ENCODE results near the gene CTDSPL.

The CTDSPL gene

DNA sequence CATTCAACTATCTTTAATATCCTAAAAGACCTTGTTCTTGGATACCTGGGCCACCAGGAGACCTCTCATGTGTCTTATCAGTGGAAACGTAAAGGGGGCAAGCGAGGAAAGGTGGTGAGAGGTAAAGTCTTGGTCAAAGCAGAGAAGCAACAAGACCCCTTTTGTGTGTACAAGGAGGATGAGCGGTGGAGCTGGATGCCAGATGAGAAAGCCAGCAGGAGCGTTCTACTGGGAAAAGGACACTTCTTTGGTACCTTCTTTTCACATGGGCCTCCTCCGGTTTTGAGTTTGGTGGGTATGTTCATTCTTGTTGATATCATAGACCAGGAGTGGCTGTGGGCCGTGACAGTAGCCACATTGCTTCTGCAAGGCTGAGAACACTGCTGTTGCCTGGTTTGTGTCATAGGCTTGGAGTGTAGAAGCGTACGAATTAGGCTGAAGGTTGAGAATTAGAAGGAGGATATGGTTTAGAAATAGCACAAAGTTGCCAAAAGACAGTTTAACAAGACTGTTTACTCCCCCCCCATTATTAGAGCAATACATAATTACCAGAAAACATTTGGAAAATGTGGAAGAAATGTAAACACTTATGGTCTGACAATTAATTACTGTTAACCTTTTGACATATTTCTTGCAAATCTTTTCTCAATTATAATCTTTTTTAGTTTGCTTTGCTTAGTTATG lies 82.1 kb downstream of the CTDSPL start:
- no peak for DNase-seq (ENCODE audit: low spot score)

DNA sequence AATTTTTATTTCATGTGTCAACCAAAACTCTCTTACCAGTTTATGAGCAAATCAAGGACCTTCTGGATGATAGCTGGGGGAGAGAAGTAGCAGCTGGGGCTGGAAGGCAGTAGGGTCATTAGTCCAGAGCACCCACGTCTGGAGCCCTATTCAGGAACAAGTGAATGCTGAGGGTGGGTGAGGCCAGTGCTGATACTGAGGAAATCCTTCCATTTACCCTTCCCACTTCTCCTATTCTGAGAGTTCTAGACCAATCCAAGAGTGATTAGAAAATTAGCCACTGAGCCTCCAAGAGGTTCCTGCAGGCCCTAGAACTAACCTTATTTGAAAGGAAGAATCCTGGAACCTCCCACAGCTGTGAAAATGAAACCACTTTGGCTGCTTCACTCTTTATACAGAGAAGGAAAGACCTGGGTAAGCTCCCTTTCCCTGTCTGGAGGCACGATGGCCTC lies 82.7 kb downstream of the CTDSPL start:
- no peak for DNase-seq (ENCODE audit: low spot score)

DNA sequence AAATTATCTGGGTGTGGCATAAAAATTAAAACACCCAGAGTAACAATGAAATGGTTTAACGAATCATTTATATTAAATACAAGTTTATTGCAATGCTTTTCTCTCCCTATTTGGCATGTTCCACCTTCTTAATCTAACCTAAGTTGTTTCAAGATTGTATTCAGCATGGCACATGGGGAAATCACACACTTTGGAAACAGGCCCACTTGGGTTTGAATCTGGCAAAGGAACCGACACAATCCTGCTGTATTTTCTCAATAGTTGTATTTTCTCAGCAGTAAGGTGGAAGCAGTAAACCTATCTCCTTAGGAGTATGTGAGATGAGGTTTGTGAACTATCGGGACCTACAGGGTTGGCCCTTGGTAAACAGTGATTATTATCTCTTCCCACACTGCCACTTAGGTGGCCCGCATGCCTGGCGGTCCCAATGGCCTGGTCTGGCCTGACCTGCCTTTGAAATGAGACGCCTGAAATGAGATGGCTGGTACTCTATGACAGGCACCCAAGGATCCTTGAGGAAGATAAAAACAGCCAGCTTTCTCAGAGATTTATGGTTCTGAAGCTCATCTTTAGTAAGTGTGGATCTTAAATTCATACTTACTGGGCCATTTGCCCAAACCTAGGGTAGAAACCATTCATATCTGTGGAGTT lies 83.6 kb downstream of the CTDSPL start:
- no peak for DNase-seq (ENCODE audit: low spot score)

- DNase-seq (ENCODE audit: low spot score): peak; percentile 31
Observed at GRCh38 chr3:37945807-37946530, 84.3 kb downstream of the CTDSPL start.

DNA sequence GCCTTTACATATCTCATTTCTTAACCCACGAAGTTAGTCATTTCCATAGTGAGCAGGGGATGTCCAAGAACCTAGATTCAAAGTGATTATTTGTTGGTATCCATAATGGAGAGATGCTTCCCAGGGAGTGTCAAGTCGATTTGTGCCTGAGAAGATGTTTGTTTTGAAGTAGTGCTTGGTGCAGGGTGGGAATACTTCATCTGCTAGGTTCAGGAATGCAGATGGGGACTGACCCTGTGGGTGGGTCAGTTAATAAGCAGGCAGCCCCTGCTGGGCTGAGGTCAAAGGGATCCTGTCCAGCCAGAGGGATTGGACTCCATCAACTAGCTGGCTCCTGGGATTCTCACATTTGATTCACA lies 84.8 kb downstream of the CTDSPL start:
- no peak for DNase-seq (ENCODE audit: low spot score)

GRCh38 chr3:37949866-37950265 lies 88.2 kb downstream of the CTDSPL start:
- DNase-seq (ENCODE audit: low spot score): no peak

DNA sequence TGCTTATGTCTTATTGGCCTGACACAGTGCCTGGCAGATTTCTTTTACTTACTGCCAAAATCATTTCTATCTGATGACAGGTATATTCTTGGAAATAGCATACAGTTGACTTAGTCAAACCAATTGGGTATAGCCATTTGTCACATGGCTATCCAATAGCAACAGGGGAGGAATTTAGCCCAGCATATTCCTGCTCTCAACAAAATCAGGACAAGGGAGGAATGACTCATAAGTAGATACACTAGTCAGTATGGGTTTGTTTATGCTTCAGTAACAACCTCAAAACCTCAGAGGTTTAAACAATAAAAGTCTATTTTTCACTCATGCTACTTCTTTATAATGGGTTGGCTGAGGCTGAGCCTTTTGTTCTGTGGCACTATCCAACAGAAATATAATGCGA lies 90.9 kb downstream of the CTDSPL start:
- DNase-seq (ENCODE audit: low spot score): no peak

DNA sequence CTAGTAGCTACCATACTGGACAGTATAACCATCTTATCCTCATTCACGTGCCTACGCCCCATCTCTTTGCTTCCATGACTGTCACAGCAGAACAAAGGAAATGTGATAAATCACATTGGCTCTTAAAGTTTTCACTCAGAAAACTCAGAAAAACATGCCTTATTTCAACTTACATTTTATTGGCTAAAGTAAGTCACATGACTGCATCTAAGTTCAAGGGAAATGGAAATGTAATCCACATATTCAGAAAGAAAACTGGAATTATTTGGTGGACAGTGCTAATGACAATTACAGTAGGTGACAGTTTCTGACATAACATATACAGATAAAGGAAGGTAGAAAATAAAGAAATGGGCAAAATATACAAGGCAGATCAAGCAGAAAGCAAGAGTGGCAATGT lies 91.5 kb downstream of the CTDSPL start:
- no peak for DNase-seq (ENCODE audit: low spot score)

- no peak for DNase-seq (ENCODE audit: low spot score)
Observed at GRCh38 chr3:37953707-37954394, 92.2 kb downstream of the CTDSPL start.

DNA sequence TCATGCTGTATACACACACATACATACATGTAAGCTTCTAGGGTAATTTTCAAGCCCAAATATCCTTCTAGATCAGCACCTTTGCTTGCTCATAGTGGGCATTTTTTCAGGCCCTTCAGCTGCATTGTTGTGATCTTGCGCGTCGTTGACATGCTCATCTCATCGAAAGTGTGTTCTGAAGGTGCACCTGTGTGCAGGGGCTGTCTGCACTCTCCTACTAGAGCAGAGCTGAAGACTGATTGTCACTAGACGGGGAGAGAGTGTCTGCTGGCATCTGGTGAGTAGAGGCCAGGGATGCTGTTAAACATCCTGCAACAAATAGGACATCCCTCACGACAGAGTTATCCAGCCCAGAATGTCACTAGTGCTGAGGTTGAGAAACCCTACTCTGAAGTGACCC lies 93.2 kb downstream of the CTDSPL start:
- DNase-seq (ENCODE audit: low spot score): no peak

DNA sequence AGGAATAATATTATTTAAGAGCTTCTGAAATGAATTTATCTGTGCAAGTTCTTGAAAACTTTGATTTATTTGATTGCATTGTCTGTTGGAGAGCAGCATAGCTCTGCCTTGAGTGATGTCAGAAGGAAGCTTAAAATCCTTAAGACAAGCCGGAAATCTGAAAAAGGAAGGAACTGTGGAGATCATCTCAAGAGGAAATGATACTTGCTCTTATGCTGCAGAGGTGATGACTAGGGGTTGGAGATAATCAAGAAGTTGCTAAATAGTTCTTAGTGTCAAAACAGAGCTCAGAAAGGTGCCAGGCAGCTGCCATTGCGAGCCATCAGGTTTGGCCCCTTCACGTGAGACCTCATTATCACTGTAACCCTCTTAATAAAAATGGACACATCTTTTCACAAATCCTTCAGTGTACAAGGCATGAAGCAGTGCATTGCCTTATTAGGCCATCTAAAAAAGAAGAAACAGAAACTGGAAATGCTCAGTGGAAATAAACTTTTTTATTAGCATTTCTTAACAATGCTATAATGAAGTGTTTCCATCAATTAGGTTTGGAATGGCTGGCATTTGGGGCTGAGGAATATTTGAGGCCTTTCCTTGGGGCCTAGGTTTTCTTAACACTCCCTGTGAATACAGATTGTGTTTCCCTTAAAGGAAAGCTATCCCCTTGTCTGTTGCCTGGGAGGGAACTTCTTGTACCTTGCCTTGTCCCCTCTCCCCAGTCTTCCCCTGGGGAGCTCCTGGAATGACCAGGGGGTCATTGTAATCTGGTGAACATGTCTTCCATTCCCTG lies 94.4 kb downstream of the CTDSPL start:
- DNase-seq (ENCODE audit: low spot score): no peak

- no peak for DNase-seq (ENCODE audit: low spot score)
Observed at GRCh38 chr3:37956723-37957538, 95.3 kb downstream of the CTDSPL start.

DNA sequence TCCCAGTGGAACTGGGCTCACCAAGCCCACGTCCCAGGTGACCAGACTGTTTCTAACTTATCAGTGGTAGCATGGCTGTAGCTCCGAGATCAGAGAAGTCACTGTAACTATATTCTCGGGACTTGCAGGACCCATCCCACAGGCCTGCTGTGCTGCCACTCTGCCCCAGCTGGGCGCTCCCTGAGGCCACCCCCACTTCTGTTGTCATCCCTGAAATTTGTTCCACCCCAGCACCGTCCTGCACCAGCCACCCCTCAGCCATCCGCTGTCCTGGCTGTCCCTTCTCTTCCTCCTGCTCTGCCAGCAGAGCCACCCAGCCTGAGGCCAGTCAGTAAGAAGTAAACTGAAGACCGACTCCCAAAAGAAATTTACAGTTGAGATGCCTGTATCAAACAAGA lies 95.9 kb downstream of the CTDSPL start:
- no peak for DNase-seq (ENCODE audit: low spot score)

DNA sequence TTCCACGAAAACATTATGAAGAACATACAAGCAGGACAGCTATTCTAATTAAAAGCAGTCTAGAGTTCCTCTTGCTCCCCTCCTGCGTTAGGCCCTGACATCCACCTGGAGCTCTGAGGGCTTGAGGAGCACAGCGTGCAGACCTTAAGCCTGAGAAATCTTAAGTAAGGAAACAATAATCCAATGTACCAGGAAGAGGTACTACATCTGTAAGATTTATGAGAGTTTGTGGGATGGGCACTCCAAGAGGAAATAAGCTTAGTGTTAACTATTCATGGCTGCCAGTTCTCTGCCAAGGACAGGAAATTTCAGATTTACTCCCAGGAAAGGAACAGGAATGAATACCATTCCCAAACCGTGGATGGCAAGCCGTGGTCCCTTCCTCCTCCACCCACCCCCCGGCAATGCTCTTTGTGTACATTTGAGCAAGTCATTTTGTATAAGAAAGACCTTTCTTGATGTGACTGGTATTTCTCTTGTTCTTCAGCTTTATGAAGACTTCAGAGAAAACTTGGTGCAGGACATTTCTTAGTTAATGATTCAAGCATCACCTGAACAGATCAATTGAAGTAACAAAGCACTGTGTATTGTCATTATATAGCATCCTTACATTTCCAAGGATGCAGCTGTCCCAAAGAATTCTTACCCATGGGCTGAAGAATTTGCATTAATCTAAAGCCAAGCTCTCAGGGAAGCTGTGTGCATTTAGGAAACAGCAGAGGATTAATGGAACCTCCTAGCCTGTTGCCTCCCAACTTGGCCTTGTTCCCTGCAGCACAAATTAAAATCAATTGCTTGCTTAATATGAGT lies 100.1 kb downstream of the CTDSPL start:
- DNase-seq (ENCODE audit: low spot score): no peak

DNA sequence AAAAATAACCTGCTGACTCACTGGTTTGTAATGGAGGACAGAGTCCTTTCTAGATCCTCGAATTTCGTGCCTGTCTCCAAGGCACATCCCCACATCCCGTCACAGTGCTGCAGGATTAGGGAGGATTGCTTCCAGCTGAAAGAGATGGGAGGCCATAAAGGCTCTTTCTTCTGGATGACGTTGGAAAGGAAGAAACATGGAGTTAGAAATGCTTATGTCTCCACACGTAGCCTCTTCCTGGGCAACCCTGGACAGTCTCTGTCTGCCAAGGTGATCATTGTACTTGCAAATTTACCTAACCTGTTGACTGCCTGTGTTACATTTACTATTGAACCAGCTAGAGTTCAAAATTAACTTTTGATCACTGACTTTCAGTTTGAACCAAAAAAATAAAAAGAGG lies 101.3 kb downstream of the CTDSPL start:
- peak; percentile 67 for DNase-seq (ENCODE audit: low spot score)

DNA sequence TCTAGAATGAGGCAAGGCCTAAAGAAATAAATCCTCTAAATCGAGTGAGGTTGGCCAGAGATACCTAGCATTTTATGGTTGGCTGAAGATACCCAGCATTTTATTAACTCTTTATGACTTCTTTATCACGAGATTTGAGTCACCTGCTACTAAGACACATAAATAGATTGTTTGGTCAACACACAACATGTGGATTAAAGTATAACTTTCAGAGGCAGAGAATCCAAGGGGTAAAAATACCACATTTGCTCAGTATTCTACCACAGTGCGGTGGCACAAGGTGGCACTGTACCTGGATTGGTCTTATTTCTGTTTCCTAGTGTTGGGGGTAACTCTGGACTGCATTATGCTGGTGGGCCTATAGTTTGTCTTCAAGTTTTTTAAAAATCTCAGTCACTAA lies 102.0 kb downstream of the CTDSPL start:
- no peak for DNase-seq (ENCODE audit: low spot score)

- DNase-seq (ENCODE audit: low spot score): no peak
Observed at GRCh38 chr3:37964146-37964545, 102.5 kb downstream of the CTDSPL start.

GRCh38 chr3:37964716-37965115 lies 103.0 kb downstream of the CTDSPL start:
- DNase-seq (ENCODE audit: low spot score): no peak

DNA sequence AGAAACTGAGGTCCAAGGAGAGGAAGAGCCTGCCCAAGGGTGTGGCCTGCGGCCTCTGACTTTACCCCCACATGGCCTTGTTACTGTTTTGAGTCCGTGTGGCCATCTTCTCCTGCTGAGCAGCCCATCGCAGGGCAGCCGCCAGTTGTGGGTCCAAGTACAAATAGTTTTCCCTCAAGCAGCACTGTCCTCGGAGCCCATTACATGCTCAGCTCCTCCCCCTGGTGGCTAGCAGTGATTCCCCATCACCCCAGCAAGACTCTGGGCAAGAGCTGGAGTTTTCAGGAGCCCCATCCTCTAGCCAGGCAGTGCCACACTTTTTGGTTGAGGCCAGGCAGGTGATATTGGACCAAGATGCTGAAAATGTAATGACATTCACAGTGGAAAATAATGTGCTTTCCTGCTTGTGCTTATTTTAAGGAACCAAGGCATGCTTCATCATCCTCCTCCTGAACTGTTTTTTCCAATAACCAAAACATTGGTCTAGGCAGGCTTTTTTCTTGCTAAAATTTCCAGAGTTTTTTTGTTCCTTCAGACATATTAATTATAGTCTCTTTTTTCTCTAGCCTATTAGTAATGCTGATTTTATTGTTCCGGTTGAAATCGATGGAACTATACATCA lies 105.7 kb downstream of the CTDSPL start:
- DNase-seq (ENCODE audit: low spot score): peak; percentile 86

- DNase-seq (ENCODE audit: low spot score): no peak
Observed at GRCh38 chr3:37968199-37968598, 106.5 kb downstream of the CTDSPL start.
